ENCODE data around the gene SHC4.

SHC4 gene

DNA sequence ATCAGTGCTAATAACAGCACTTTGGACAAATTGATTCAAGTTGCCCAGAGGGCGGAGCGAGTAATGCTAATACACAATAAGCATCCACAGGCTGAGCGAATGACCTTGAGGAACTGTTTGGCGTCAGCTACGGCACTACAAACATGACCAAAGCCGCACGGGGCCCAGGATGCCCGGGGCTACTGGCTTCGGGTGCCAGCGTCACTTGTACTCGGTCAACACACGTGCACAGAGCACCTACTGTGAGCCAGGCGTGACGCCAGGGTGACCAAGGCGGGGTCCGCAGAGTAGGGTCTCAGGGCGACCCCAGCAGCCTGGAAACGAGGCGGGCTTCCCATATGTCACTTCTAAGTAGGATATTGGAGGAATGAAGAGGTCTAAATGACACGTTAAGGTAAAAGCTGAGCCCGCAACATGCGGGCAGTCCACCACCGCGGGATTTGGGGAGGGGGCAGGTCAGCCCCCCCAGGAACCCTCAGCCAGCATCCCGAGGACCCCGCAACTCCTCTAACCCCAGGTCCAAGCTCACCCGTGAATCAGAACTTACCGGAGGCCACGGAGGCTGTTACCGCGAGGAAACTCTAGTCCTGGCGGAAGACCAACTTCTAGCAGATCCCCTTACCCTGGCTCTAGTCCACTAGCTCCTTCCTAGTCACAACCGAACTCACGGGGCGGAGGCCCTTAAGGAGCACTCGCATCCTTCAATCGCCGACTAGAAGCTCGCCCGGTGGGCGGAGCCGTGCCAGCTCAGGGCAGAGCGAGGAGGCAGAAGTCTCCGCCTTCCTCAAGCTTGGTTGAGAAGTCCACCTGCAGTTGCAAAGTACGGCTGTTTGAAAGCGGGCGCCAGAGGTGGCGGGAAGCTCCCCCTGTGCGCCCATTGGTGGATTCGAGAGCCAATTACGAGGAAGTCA is 153.1 kb downstream of the SHC4 start, which contains the start of gene CEP152:
TSS of gene CEP152 (minus strand) at position 656 of the 911 bp plus-strand sequence. CDS start 5,420 bp downstream, outside the sequence.
- DNase-seq (ENCODE audit: low read depth), result peak; percentile 100
- TF ChIP-seq, protein P1, sequence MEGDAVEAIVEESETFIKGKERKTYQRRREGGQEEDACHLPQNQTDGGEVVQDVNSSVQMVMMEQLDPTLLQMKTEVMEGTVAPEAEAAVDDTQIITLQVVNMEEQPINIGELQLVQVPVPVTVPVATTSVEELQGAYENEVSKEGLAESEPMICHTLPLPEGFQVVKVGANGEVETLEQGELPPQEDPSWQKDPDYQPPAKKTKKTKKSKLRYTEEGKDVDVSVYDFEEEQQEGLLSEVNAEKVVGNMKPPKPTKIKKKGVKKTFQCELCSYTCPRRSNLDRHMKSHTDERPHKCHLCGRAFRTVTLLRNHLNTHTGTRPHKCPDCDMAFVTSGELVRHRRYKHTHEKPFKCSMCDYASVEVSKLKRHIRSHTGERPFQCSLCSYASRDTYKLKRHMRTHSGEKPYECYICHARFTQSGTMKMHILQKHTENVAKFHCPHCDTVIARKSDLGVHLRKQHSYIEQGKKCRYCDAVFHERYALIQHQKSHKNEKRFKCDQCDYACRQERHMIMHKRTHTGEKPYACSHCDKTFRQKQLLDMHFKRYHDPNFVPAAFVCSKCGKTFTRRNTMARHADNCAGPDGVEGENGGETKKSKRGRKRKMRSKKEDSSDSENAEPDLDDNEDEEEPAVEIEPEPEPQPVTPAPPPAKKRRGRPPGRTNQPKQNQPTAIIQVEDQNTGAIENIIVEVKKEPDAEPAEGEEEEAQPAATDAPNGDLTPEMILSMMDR (conservative IDR thresholded peaks at IDR 0.05; ENCODE audit: control insufficient read depth, insufficient read depth, low read depth, low read length), result no peak
- peak within 1 kb of the TSS; percentile 100 for H3K4me3 ChIP-seq (ENCODE audit: control insufficient read depth, low read depth, low read length)

DNA sequence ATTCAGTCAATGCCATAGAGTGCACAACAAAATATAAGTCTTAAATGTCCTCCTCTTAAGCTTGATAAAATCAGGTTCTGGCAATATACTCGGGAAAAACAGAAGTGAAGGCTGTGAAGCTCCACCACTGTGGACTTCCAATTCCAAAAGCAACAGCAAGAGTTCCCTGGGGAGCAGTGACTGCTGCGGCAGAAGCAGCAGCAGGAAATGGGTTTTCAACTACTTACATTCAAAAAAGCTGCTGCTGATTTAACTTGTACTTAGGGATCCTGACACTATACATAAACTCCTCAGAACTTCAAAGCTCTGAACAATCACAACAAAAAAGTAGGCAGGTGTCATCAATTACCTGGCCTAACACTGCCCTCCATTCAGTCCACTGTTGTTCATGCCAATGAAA is 157.6 kb downstream of the SHC4 start:
- no peak overlapping the region for H3K4me3 ChIP-seq (ENCODE audit: control insufficient read depth, low read depth, low read length)
- TF ChIP-seq, protein P1 (conservative IDR thresholded peaks at IDR 0.05; ENCODE audit: control insufficient read depth, insufficient read depth, low read depth, low read length), result no peak
- peak; percentile 46 for DNase-seq (ENCODE audit: low read depth)

DNA sequence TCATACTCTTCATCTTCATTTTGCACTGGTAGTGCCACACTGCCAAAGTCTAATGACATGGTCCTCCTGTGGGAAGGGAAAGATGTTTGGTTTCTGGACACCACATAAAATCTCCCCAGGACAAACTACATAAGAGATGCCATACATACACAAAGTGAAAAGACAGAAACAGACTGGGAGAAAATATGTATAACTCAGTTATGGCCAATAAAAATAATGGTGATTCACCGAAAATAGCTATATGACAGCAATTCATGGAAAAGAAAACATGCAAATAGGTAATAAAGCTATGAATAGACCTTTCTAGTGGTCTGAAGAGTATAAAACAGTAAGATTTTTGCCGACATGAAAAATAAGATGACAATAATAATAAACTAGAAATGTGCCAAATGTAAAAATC is 158.1 kb downstream of the SHC4 start:
- TF ChIP-seq, protein P1 (conservative IDR thresholded peaks at IDR 0.05; ENCODE audit: control insufficient read depth, insufficient read depth, low read depth, low read length), result no peak
- DNase-seq (ENCODE audit: low read depth), result no peak
- no peak overlapping the region for H3K4me3 ChIP-seq (ENCODE audit: control insufficient read depth, low read depth, low read length)

DNA sequence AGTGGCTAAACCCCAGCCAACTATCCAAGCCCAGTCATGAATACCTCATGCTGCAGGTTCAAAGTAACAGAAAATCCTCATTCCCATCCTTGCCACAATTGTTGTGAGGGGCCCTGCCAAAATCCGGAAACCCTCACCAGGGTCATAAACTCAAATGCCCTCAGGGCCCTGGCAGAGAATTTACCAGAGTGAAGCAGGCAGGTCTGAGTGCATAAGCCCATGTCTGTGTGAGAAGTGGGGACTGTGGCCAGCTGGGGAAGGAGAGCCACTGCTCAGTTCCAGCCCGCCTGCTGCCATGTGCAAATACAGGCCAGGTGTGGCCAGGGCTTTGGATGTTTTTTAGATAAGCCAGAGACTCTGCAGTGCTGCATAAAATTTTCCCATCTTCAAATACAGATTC is 159.8 kb downstream of the SHC4 start:
- DNase-seq (ENCODE audit: low read depth), result no peak

DNA sequence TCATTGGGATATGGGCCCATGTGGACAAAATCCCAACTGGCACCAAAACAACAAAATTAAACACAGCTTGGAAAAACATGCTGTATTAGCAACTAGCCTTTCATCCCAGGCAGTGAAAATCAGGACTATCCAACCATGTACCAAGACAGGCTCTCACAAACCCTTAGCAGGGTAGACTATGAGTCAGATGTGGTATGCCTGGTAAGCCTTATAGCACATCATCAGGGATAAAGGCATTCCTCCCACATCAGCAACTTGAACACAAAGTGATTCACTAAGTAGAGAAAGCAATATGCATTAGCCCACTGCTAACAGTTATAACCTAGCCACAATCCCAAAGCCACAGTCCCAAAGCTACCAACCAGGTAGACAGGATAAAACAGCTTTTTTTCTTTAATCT is 160.9 kb downstream of the SHC4 start:
- DNase-seq (ENCODE audit: low read depth), result peak; percentile 96
- TF ChIP-seq, protein P1 (conservative IDR thresholded peaks at IDR 0.05; ENCODE audit: control insufficient read depth, insufficient read depth, low read depth, low read length), result no peak
- no peak overlapping the region for H3K4me3 ChIP-seq (ENCODE audit: control insufficient read depth, low read depth, low read length)

More for the DNA sequence above, 159.8 kb downstream of the SHC4 start:
- TF ChIP-seq, protein P1 (conservative IDR thresholded peaks at IDR 0.05; ENCODE audit: control insufficient read depth, insufficient read depth, low read depth, low read length), result no peak
- H3K4me3 ChIP-seq (ENCODE audit: control insufficient read depth, low read depth, low read length), result no peak overlapping the region

DNA sequence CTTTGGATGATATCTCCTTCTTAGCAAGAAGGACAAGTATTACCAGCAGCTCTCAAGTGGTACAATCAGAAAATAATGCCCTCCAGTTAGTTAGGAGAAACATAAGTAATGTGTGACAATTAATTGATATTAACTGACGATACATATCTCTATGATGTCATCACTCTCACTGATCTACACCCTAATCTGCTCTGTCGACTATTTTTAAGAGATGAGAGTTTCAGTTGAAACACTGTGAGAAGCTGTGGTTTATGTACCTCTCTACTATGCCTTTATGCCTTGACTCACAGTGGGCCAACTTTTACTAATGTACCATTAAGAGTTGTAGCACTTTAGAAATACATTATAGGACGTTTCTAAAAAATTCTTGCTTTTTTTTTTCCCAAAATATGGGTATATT is 161.5 kb downstream of the SHC4 start:
- no peak overlapping the region for H3K4me3 ChIP-seq (ENCODE audit: control insufficient read depth, low read depth, low read length)
- TF ChIP-seq, protein P1 (conservative IDR thresholded peaks at IDR 0.05; ENCODE audit: control insufficient read depth, insufficient read depth, low read depth, low read length), result no peak
- no peak for DNase-seq (ENCODE audit: low read depth)
